Suprapubic skin (tissue), 4 donors: Measurements from ENCODE around the gene OR51I2. TPM values are rescaled to one million over a fixed set of nuclear protein-coding genes. Genes with fewer than 3 reads are reported as not detected.

Source experiments
- DNase-seq, 2 donors: peaks; one replicate each; pipeline ENCODE4 v3.0.0-alpha.2; 2019; ENCODE audit warnings: low spot score in 2 of 2
- H3K27ac ChIP-seq: fragments of 200-600 bp; sonication (generic); one replicate; pipeline ENCODE4 v1.5.1; 2019
- H3K27me3 ChIP-seq: fragments of 200-600 bp; sonication (generic); one replicate; pipeline ENCODE4 v1.5.1; 2019
- H3K36me3 ChIP-seq: fragments of 200-600 bp; sonication (generic); one replicate; pipeline ENCODE4 v1.5.1; 2019
- H3K4me1 ChIP-seq: fragments of 200-600 bp; sonication (generic); one replicate; pipeline ENCODE4 v1.5.1; 2019
- H3K4me3 ChIP-seq: fragments of 200-600 bp; sonication (generic); one replicate; pipeline ENCODE4 v1.5.1; 2019; ENCODE audit warnings: mild to moderate bottlenecking
- H3K9me3 ChIP-seq: fragments of 200-600 bp; sonication (generic); one replicate; pipeline ENCODE4 v1.5.1; 2019
- CTCF ChIP-seq, 2 donors: fragments of 200-600 bp in 1 of 2; fragments of 450-650 bp in 1 of 2; sonication (generic) in 1 of 2; IDR thresholded peaks; one replicate each; pipeline ENCODE4 v1.5.1; 2016 to 2019; ENCODE audit warnings: antibody characterized with exemption in 2 of 2, mild to moderate bottlenecking in 1 of 2, moderate library complexity in 1 of 2
- EP300 ChIP-seq: sonication (generic); formaldehyde crosslinking; IDR thresholded peaks from one replicate; pipeline ENCODE4 v1.6.1; 2017; ENCODE audit warnings: antibody characterized with exemption
- POLR2A ChIP-seq, 2 donors: fragments of 450-650 bp; IDR thresholded peaks; one replicate each; pipeline ENCODE4 v1.6.1; 2017; ENCODE audit warnings: antibody characterized with exemption in 2 of 2, mild to moderate bottlenecking in 2 of 2, moderate library complexity in 2 of 2
- POLR2AphosphoS5 ChIP-seq, 3 donors: sonication (generic); formaldehyde crosslinking; IDR thresholded peaks; one replicate each; pipeline ENCODE4 v1.6.1; 2017; ENCODE audit warnings: antibody characterized with exemption in 3 of 3
- WGBS: methylation state at CpG from one replicate; pipeline ENCODE4 v1.1.5; 2018; 5-methylcytosine and 5-hydroxymethylcytosine counted together
- total RNA-seq, 4 donors: library from RNA; depleted of rRNA; stranded (reverse); fragments of >200 nt; gene quantifications; one replicate each; pipeline ENCODE4 v1.1.0, GENCODE V29; 2016

The OR51I2 gene
- total RNA-seq, 4 donors from 2014 or later: not detected

GRCh38 chr11:5489576-5490357, 40.6 kb downstream of the OR51I2 start:
- H3K27me3 ChIP-seq: no peaks in the 10 kb centered on the region
- no peaks in the 10 kb centered on the region for H3K4me1 ChIP-seq
- no peak overlapping the region for H3K27ac ChIP-seq
- no peak overlapping the region for H3K4me3 ChIP-seq
- TF ChIP-seq POLR2A (IDR thresholded peaks at IDR 0.05) (no peak), EP300 (no peak), CTCF (IDR thresholded peaks at IDR 0.05) (no peak), POLR2AphosphoS5 (IDR thresholded peaks at IDR 0.05) (no peak)
- no peaks in the 10 kb centered on the region for H3K36me3 ChIP-seq
- 54% methylated on average over 5 of the region's 5 CpGs for WGBS
- no peak for DNase-seq
- no peaks in the 10 kb centered on the region for H3K9me3 ChIP-seq

DNA sequence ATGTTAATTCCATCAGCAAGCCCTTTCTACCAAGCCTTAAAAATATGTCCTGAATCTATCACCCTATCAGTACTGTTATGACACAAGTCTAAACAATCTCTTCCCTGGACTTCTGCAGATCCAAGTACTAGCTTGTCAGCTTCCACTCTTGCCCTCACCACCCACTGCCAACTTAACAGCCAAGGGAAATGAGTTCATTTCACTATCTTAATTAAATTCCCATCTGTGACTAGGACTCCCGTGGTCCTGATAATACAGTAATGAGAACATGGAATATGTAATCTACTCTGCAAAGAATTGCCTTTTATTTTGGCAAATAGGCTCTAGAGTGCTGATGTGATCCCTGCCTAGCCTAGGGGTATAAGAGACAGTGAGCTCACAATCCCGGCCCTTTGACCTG, 50.5 kb downstream of the OR51I2 start:
- H3K4me3 ChIP-seq: no peak overlapping the region
- H3K4me1 ChIP-seq: no peaks in the 10 kb centered on the region
- H3K36me3 ChIP-seq: no peaks in the 10 kb centered on the region
- no peaks in the 10 kb centered on the region for H3K27me3 ChIP-seq
- H3K9me3 ChIP-seq: no peaks in the 10 kb centered on the region
- 69% methylated on average over 2 of the region's 2 CpGs for WGBS
- TF ChIP-seq CTCF (IDR thresholded peaks at IDR 0.05): no peak
- TF ChIP-seq POLR2A (IDR thresholded peaks at IDR 0.05): no peak
- TF ChIP-seq POLR2AphosphoS5 (IDR thresholded peaks at IDR 0.05): no peak
- no peak for TF ChIP-seq EP300
- H3K27ac ChIP-seq: no peak overlapping the region
- no peak for DNase-seq

DNA sequence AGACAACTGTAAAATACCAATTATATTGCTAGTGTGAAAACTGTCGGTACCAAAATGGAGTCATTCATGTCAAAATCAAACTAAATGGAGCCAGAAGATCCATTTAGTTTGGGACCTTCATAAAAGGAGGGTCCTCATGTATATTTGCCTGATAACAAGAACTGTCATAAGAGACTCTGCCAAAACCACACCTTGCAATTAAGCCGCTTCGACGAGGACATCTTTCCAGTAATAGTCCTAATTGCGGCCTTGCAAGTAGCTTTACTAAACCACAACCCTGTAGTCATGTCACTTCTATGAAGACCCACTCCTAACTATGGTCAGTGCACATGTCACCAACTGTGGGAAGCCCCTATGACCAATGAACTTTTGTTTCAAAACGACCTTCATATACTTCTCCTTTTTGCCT, 51.3 kb downstream of the OR51I2 start:
- WGBS: 85% methylated on average over 6 of the region's 6 CpGs

DNA sequence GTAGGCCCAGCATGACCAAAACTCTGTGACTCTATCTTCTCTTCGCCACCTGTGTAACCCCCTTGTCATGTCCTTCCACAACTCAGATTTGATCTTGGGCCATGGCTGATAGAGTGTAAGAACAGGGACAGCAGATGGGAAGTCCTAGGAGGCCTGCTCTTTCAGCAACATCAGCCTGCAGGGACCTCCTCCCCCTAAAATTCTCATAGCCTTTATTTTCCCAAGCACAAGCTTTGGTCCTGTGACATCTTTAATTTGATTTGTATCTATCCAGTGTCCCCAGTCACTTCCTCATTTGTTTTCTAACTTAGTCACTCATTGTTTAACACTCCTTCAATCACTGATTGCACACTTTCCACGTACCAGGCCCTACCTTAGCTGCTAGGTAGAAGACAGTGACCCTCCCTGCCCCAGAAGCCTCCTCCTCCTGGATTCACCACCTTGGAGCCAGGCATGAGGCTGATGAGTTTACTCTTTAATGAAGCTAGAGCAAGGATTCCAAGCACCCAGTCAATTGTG, 55.3 kb downstream of the OR51I2 start:
- 79% methylated on average over 2 of the region's 2 CpGs for WGBS
- H3K27me3 ChIP-seq: no peaks in the 10 kb centered on the region
- TF ChIP-seq POLR2A (IDR thresholded peaks at IDR 0.05) (no peak), EP300 (no peak), POLR2AphosphoS5 (IDR thresholded peaks at IDR 0.05) (no peak), CTCF (IDR thresholded peaks at IDR 0.05) (no peak)
- no peak overlapping the region for H3K27ac ChIP-seq
- no peaks in the 10 kb centered on the region for H3K4me1 ChIP-seq
- no peaks in the 10 kb centered on the region for H3K36me3 ChIP-seq
- H3K4me3 ChIP-seq: no peak overlapping the region
- no peak for DNase-seq
- H3K9me3 ChIP-seq: no peaks in the 10 kb centered on the region

More for the DNA sequence above, 51.3 kb downstream of the OR51I2 start:
- no peak for DNase-seq
- Histone ChIP-seq H3K27ac (no peak overlapping the region), H3K9me3 (no peaks in the 10 kb centered on the region), H3K27me3 (no peaks in the 10 kb centered on the region), H3K4me3 (no peak overlapping the region), H3K4me1 (no peaks in the 10 kb centered on the region), H3K36me3 (no peaks in the 10 kb centered on the region)
- TF ChIP-seq EP300: no peak
- TF ChIP-seq CTCF (IDR thresholded peaks at IDR 0.05): no peak

- Histone ChIP-seq H3K4me1 (no peaks in the 10 kb centered on the region), H3K4me3 (no peak overlapping the region), H3K36me3 (no peaks in the 10 kb centered on the region), H3K9me3 (no peaks in the 10 kb centered on the region), H3K27me3 (no peaks in the 10 kb centered on the region), H3K27ac (no peak overlapping the region)
- WGBS: 90% methylated on average over 9 of the region's 9 CpGs
- DNase-seq: no peak
- TF ChIP-seq POLR2AphosphoS5 (IDR thresholded peaks at IDR 0.05): no peak
- TF ChIP-seq POLR2A (IDR thresholded peaks at IDR 0.05): no peak
- no peak for TF ChIP-seq EP300
- TF ChIP-seq CTCF (IDR thresholded peaks at IDR 0.05): no peak
These were observed 56.4 kb downstream of the OR51I2 start for GRCh38 chr11:5505363-5506048.
